Mesenchymal stem cell (in vitro differentiated cells and primary cell): ENCODE results near the gene TRIM25.

Experiments used
- DNase-seq: peaks from one replicate; pipeline ENCODE4 v3.0.0-alpha.2; 2013
- H2AFZ ChIP-seq: one replicate; pipeline ENCODE4 v1.6.1; 2013; ENCODE audit warnings: low read depth, mild to moderate bottlenecking, control low read depth, inconsistent platforms, low read length, moderate library complexity
- H2AK5ac ChIP-seq: 2 replicates; pipeline ENCODE4 v1.6.1; 2013; ENCODE audit warnings: low read length, moderate library complexity, mild to moderate bottlenecking, inconsistent platforms; ENCODE audit not compliant: severe bottlenecking
- H2BK120ac ChIP-seq: one replicate; pipeline ENCODE4 v1.6.1; 2013; ENCODE audit warnings: low read depth, mild to moderate bottlenecking, inconsistent platforms, low read length, moderate library complexity
- H2BK12ac ChIP-seq, 2 experiments: one replicate each; pipeline ENCODE4 v1.6.1; 2013; ENCODE audit warnings: inconsistent platforms in 2 of 2, low read length in 2 of 2, mild to moderate bottlenecking in 2 of 2, moderate library complexity in 2 of 2, control low read depth in 1 of 2
- H2BK15ac ChIP-seq: one replicate; pipeline ENCODE4 v1.6.1; 2013; ENCODE audit warnings: mild to moderate bottlenecking, low read depth, inconsistent platforms; ENCODE audit not compliant: poor library complexity, severe bottlenecking
- H2BK5ac ChIP-seq: 2 replicates; pipeline ENCODE4 v1.6.1; 2013; ENCODE audit warnings: low read depth, mild to moderate bottlenecking, low read length, control low read depth, inconsistent platforms; ENCODE audit not compliant: poor library complexity, severe bottlenecking
- H3K14ac ChIP-seq, 2 experiments: one replicate each; pipeline ENCODE4 v1.6.1; 2013; ENCODE audit warnings: inconsistent platforms in 2 of 2, low read length in 2 of 2, control low read depth in 1 of 2, mild to moderate bottlenecking in 1 of 2, moderate library complexity in 1 of 2
- H3K18ac ChIP-seq, 2 experiments: one replicate each; pipeline ENCODE4 v1.6.1; 2013; ENCODE audit warnings: inconsistent platforms in 2 of 2, low read length in 2 of 2, control low read depth in 1 of 2, low read depth in 1 of 2, mild to moderate bottlenecking in 1 of 2
- H3K23ac ChIP-seq, 2 experiments: one replicate each; pipeline ENCODE4 v1.6.1; 2013; ENCODE audit warnings: inconsistent platforms in 2 of 2, low read length in 2 of 2, mild to moderate bottlenecking in 2 of 2, moderate library complexity in 2 of 2, control low read depth in 1 of 2
- H3K27ac ChIP-seq: 2 replicates; pipeline ENCODE4 v1.5.1; 2013; ENCODE audit warnings: mild to moderate bottlenecking, moderate library complexity, low read length, control low read depth, inconsistent platforms; ENCODE audit not compliant: poor library complexity, severe bottlenecking
- H3K27me3 ChIP-seq, 2 experiments: 2 replicates each; pipeline versions ENCODE4 v1.6.1 to v1.7.0; 2013; ENCODE audit warnings: low read length in 2 of 2, mild to moderate bottlenecking in 2 of 2, moderate library complexity in 2 of 2, control low read depth in 1 of 2, inconsistent platforms in 1 of 2; ENCODE audit not compliant: control insufficient read depth in 1 of 2, insufficient read depth in 1 of 2
- H3K36me3 ChIP-seq, 2 experiments: 2 replicates each; pipeline versions ENCODE4 v1.6.1 to v1.7.0; 2013; ENCODE audit warnings: low read length in 2 of 2, control low read depth in 1 of 2, inconsistent platforms in 1 of 2, low read depth in 1 of 2, mild to moderate bottlenecking in 1 of 2; ENCODE audit not compliant: insufficient read depth in 2 of 2, control insufficient read depth in 1 of 2
- H3K4ac ChIP-seq, 2 experiments: one replicate each; pipeline ENCODE4 v1.6.1; 2013; ENCODE audit warnings: inconsistent platforms in 2 of 2, low read length in 2 of 2, mild to moderate bottlenecking in 2 of 2, moderate library complexity in 2 of 2, control low read depth in 1 of 2, low read depth in 1 of 2
- H3K4me1 ChIP-seq: 2 replicates; pipeline ENCODE4 v1.6.1; 2013; ENCODE audit warnings: low read depth, low read length, control low read depth; ENCODE audit not compliant: control insufficient read depth, insufficient read depth
- H3K4me2 ChIP-seq: 2 replicates; pipeline ENCODE4 v1.6.1; 2013; ENCODE audit warnings: low read length, mild to moderate bottlenecking, inconsistent platforms; ENCODE audit not compliant: poor library complexity, severe bottlenecking
- H3K4me3 ChIP-seq, 2 experiments: 2 replicates each; pipeline versions ENCODE4 v1.5.1 to v1.7.0; 2013; ENCODE audit warnings: low read length in 2 of 2, mild to moderate bottlenecking in 2 of 2, control low read depth in 1 of 2, low read depth in 1 of 2; ENCODE audit not compliant: insufficient read depth in 1 of 2
- H3K79me1 ChIP-seq: replicated peaks from 2 replicates; pipeline ENCODE4 v1.6.1; 2013; ENCODE audit warnings: mild to moderate bottlenecking, control low read depth, low read length, inconsistent platforms; ENCODE audit not compliant: poor library complexity, severe bottlenecking
- H3K9ac ChIP-seq: 2 replicates; pipeline ENCODE4 v1.7.0; 2013; ENCODE audit warnings: mild to moderate bottlenecking, low read length, moderate library complexity
- H3K9me3 ChIP-seq: 2 replicates; pipeline ENCODE4 v1.7.0; 2013; ENCODE audit warnings: mild to moderate bottlenecking, low read length; ENCODE audit not compliant: control insufficient read depth
- H4K8ac ChIP-seq: one replicate; pipeline ENCODE4 v1.6.1; 2013; ENCODE audit warnings: inconsistent platforms, mild to moderate bottlenecking, low read length, moderate library complexity
- H4K91ac ChIP-seq: one replicate; pipeline ENCODE4 v1.6.1; 2013; ENCODE audit warnings: mild to moderate bottlenecking, low read length, inconsistent platforms
- WGBS: methylation state at CpG from one replicate; pipeline ENCODE4 v1.1.7; 2013; ENCODE audit warnings: mixed read lengths; 5-methylcytosine and 5-hydroxymethylcytosine counted together

TRIM25 gene

GRCh38 chr17:56918916-56919315 lies 5.1 kb upstream of the TRIM25 start:
- no peak overlapping the region for H3K27ac ChIP-seq

GRCh38 chr17:56917559-56918296 lies 3.9 kb upstream of the TRIM25 start:
- H2BK12ac ChIP-seq = no peak overlapping the region
- H2AK5ac ChIP-seq = no peak overlapping the region
- no peak overlapping the region for H2BK5ac ChIP-seq
- no peak overlapping the region for H3K14ac ChIP-seq
- H4K8ac ChIP-seq = no peak overlapping the region
- peaks cover 7% of the 10 kb centered on the region for H3K9me3 ChIP-seq
- peaks cover 11% of the 10 kb centered on the region for H3K4me1 ChIP-seq
- no peak overlapping the region for H2BK120ac ChIP-seq
- peaks cover 9% of the 10 kb centered on the region for H3K79me1 ChIP-seq
- H4K91ac ChIP-seq = no peak overlapping the region
- no peak overlapping the region for H3K4ac ChIP-seq
- H3K27ac ChIP-seq = no peak overlapping the region
- H2AFZ ChIP-seq = no peak overlapping the region
- H2BK15ac ChIP-seq = no peak overlapping the region
- WGBS = 90% methylated on average over 3 of the region's 4 CpGs
- peak overlapping the region; percentile 62 for H3K9ac ChIP-seq
- H3K23ac ChIP-seq = no peak overlapping the region
- peak; percentile 29 for DNase-seq
- no peaks in the 10 kb centered on the region for H3K36me3 ChIP-seq
- H3K4me3 ChIP-seq = no peak overlapping the region
- H3K27me3 ChIP-seq = no peaks in the 10 kb centered on the region
- no peak overlapping the region for H3K18ac ChIP-seq
- H3K4me2 ChIP-seq = no peak overlapping the region

More at GRCh38 chr17:56918916-56919315, 5.1 kb upstream of the TRIM25 start:
- no peak overlapping the region for H2BK5ac ChIP-seq
- H3K18ac ChIP-seq = no peak overlapping the region
- 98% methylated on average over 2 of the region's 3 CpGs for WGBS
- no peaks in the 10 kb centered on the region for H3K36me3 ChIP-seq
- H3K4me2 ChIP-seq = no peak overlapping the region
- no peak overlapping the region for H3K4ac ChIP-seq
- H3K79me1 ChIP-seq = peaks cover 1% of the 10 kb centered on the region
- H3K9ac ChIP-seq = peak overlapping the region; percentile 62
- no peak overlapping the region for H2AFZ ChIP-seq
- no peak overlapping the region for H4K8ac ChIP-seq
- no peak overlapping the region for H2BK120ac ChIP-seq
- H3K23ac ChIP-seq = no peak overlapping the region
- DNase-seq = peak; percentile 38
- H4K91ac ChIP-seq = no peak overlapping the region
- H3K4me3 ChIP-seq = no peak overlapping the region
- H3K14ac ChIP-seq = no peak overlapping the region
- H3K27me3 ChIP-seq = no peaks in the 10 kb centered on the region
- H2BK15ac ChIP-seq = no peak overlapping the region
- H2AK5ac ChIP-seq = no peak overlapping the region
- no peak overlapping the region for H2BK12ac ChIP-seq
- H3K9me3 ChIP-seq = peaks cover 7% of the 10 kb centered on the region
- peaks cover 3% of the 10 kb centered on the region for H3K4me1 ChIP-seq

DNA sequence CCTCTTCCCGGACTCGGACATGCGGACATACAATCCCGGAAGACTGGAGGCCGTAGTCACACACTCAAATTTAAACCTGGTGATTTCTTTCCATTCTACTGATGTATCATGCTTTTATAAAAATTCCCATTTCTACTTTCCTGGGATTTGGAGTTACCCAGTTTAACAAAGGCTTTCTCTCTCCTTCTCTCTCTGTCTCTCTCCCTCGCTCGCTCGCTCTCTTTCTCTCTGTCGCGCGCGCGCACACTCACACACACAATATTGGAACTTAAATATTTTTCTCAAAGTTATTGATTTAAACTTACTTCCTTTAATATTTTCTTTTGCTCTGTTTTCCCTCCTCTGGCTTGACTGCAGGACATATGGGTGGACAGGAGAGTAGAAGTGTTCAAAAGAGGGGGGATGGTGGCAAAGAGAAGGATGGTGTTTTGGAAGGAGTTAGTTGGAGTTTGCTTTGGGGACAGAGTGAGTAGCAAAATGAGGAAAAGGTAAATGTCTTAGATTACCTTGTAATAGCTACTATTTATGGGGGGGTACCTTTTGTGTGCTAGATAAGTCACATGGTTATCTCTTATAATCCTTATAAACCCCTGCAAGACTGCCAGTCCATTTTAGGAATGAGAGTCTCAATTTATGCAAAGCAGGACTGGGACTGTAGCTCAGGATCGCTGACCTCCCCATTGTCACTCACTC lies 878 bp upstream of the TRIM25 start:
- Histone ChIP-seq H3K9me3 (peaks cover 7% of the 10 kb centered on the region), H3K18ac (no peak overlapping the region), H3K4me2 (peak overlapping the region; percentile 83), H3K27ac (peak overlapping the region; percentile 72), H2BK12ac (no peak overlapping the region), H2AFZ (no peak overlapping the region), H2AK5ac (no peak overlapping the region), H4K91ac (no peak overlapping the region), H3K79me1 (peaks cover 28% of the 10 kb centered on the region), H3K23ac (no peak overlapping the region), H2BK5ac (no peak overlapping the region), H2BK15ac (no peak overlapping the region), H3K36me3 (peaks cover 3 to 5% of the 10 kb centered on the region in 2 experiments), H3K4me1 (peaks cover 17% of the 10 kb centered on the region), H2BK120ac (no peak overlapping the region), H4K8ac (no peak overlapping the region), H3K4me3 (peak overlapping the region in 1 of 2 experiments; percentile 87), H3K4ac (no peak overlapping the region), H3K27me3 (no peaks in the 10 kb centered on the region), H3K9ac (peak overlapping the region; percentile 98), H3K14ac (no peak overlapping the region)
- 15% methylated on average over 8 of the region's 14 CpGs for WGBS
- no peak for DNase-seq

GRCh38 chr17:56913353-56913866 lies 439 bp downstream of the TRIM25 start:
- Histone ChIP-seq H3K23ac (peak overlapping the region in 1 of 2 experiments; percentile 90), H3K4me1 (peaks cover 17% of the 10 kb centered on the region), H3K9me3 (peaks cover 7% of the 10 kb centered on the region), H4K8ac (peak overlapping the region; percentile 20), H3K4me2 (peak overlapping the region; percentile 83), H2AFZ (peak overlapping the region; percentile 85), H2AK5ac (no peak overlapping the region), H2BK12ac (peak overlapping the region; percentile 14 to 94), H2BK15ac (peak overlapping the region; percentile 91), H3K9ac (peak overlapping the region; percentile 98), H3K4me3 (peak overlapping the region; percentile 73 to 87), H3K18ac (peak overlapping the region; percentile 50 to 95), H3K27me3 (no peaks in the 10 kb centered on the region), H3K4ac (peak overlapping the region; percentile 32 to 78), H3K79me1 (peaks cover 28% of the 10 kb centered on the region), H3K36me3 (peaks cover 5 to 13% of the 10 kb centered on the region in 2 experiments), H2BK120ac (peak overlapping the region; percentile 4), H3K14ac (peak overlapping the region in 1 of 2 experiments; percentile 98), H3K27ac (peak overlapping the region; percentile 21), H2BK5ac (no peak overlapping the region), H4K91ac (peak overlapping the region; percentile 76)
- peak; percentile 38 for DNase-seq
- WGBS = 5% methylated on average over 44 of the region's 44 CpGs
